Testis (tissue), 3 donors: ENCODE results near the gene TATDN2. TPM values are rescaled to one million over a fixed set of nuclear protein-coding genes. Genes with fewer than 3 reads are reported as not detected.

Experiments used
- DNase-seq: peaks from one replicate; pipeline ENCODE4 v3.0.0-alpha.2; 2019
- H3K27ac ChIP-seq, 2 donors: fragments of 200-600 bp; sonication (generic); one replicate each; pipeline ENCODE4 v1.5.1; 2019
- H3K27me3 ChIP-seq: fragments of 200-600 bp; sonication (generic); one replicate; pipeline ENCODE4 v1.5.1; 2019
- H3K36me3 ChIP-seq: fragments of 200-600 bp; sonication (generic); one replicate; pipeline ENCODE4 v1.5.1; 2017; ENCODE audit warnings: low read depth; ENCODE audit errors: missing control alignments
- H3K4me1 ChIP-seq: fragments of 200-600 bp; sonication (generic); one replicate; pipeline ENCODE4 v1.5.1; 2019
- H3K4me3 ChIP-seq, 2 donors: fragments of 200-600 bp; sonication (generic); one replicate each; pipeline ENCODE4 v1.5.1; 2017 to 2019
- H3K9me3 ChIP-seq: fragments of 200-600 bp; sonication (generic); one replicate; pipeline ENCODE4 v1.5.1; 2017
- POLR2A ChIP-seq: fragments of 450-650 bp; IDR thresholded peaks from one replicate; pipeline ENCODE4 v1.6.1; 2017; ENCODE audit warnings: antibody characterized with exemption, mild to moderate bottlenecking, moderate library complexity
- WGBS, 2 donors: methylation state at CpG; one replicate each; pipeline ENCODE4 v1.1.5; 2018; 5-methylcytosine and 5-hydroxymethylcytosine counted together
- intact Hi-C: fragments of 100-400 bp; cut with DNase I; formaldehyde crosslinking; loops from one replicate; pipeline ENCODE4 v1.15.1; 2023; ENCODE audit warnings: low total_unique reads
- polyA plus RNA-seq: library from polyadenylated mRNA; stranded (reverse); fragments of 350-450 nt; fragmentation: Illumina TruSeq; extraction: RNeasy Lipid Tissue Mini Kit (QIAGEN cat#74804); gene quantifications from one replicate; pipeline ENCODE4 v1.2.3, GENCODE V29; 2014; ENCODE audit warnings: low read depth, low replicate concordance; ENCODE audit not compliant: insufficient read depth
- total RNA-seq, 2 donors: library from RNA; depleted of rRNA; stranded (reverse); fragments of >200 nt; gene quantifications; one replicate each; pipeline ENCODE4 v1.2.3, GENCODE V29; 2016
- TF ChIP-seq, protein P1 (sequence below), 3 experiments: fragments of 450-650 bp in 2 of 3; fragments of 200-600 bp in 1 of 3; sonication (generic) in 1 of 3; IDR thresholded peaks; one replicate each; pipeline ENCODE4 v1.5.1; 2016 to 2019; ENCODE audit warnings: antibody characterized with exemption in 3 of 3, mild to moderate bottlenecking in 2 of 3, moderate library complexity in 1 of 3

Gene TATDN2
- total and polyA plus RNA-seq, 3 donors from 2014 or later, result 19.8 to 24.3 (median 21.3) TPM

DNA sequence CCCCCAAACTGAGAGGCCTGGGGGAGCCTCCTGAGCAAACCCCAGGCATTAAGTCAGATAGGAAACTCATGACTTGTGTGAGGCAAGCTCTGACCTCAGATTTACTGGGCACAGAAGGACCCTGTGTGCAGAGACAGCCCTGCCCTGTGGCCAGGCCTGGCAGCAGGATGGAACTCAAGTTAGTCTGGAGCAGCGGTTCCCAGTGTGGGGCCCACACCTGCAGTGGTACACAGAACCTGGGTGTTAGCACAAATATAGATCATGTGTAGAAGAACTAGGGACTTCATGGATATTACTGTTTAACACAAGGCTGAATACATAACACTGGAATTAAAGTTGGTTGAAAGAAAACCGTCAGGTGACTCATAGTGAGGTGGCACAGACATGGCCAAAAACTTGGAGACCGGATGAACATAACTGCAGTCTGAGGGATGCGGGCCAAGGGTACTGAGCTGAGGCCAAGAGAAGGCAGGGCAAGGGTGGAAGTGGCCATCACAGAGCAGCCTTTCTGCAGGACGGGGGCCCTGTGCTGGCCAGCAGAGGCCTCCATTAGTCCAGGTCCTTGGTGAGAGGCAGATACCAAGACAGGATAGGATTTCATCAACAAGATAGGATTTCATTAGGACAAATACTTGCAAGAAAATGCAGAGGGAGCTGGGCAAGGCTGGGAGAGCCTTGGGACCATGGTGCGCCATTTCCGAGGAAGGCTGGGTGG, 42.7 kb upstream of the TATDN2 start:
- Histone ChIP-seq H3K36me3 (no peaks in the 10 kb centered on the region), H3K27ac (no peak overlapping the region), H3K4me1 (no peaks in the 10 kb centered on the region), H3K4me3 (no peak overlapping the region), H3K9me3 (no peaks in the 10 kb centered on the region), H3K27me3 (no peaks in the 10 kb centered on the region)
- no peak for DNase-seq
- 83 to 84% methylated on average over 7 of the region's 7 CpGs for whole genome bisulfite sequencing, 2 donors
- no peak for TF ChIP-seq POLR2A
- TF ChIP-seq, protein P1, sequence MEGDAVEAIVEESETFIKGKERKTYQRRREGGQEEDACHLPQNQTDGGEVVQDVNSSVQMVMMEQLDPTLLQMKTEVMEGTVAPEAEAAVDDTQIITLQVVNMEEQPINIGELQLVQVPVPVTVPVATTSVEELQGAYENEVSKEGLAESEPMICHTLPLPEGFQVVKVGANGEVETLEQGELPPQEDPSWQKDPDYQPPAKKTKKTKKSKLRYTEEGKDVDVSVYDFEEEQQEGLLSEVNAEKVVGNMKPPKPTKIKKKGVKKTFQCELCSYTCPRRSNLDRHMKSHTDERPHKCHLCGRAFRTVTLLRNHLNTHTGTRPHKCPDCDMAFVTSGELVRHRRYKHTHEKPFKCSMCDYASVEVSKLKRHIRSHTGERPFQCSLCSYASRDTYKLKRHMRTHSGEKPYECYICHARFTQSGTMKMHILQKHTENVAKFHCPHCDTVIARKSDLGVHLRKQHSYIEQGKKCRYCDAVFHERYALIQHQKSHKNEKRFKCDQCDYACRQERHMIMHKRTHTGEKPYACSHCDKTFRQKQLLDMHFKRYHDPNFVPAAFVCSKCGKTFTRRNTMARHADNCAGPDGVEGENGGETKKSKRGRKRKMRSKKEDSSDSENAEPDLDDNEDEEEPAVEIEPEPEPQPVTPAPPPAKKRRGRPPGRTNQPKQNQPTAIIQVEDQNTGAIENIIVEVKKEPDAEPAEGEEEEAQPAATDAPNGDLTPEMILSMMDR (IDR thresholded peaks at IDR 0.05), result no peak
- intact Hi-C loops, result no loop called here

- Histone ChIP-seq H3K4me1 (no peaks in the 10 kb centered on the region), H3K4me3 (no peak overlapping the region), H3K9me3 (no peaks in the 10 kb centered on the region), H3K27ac (no peak overlapping the region), H3K36me3 (no peaks in the 10 kb centered on the region), H3K27me3 (no peaks in the 10 kb centered on the region)
- intact Hi-C loops, result no loop called here
- no peak for DNase-seq
- TF ChIP-seq, protein P1 (IDR thresholded peaks at IDR 0.05), result no peak
- no peak for TF ChIP-seq POLR2A
- 84 to 92% methylated on average over 5 of the region's 5 CpGs for WGBS, 2 donors
Measured at GRCh38 chr3:10206166-10206511, 42.1 kb upstream of the TATDN2 start.

DNA sequence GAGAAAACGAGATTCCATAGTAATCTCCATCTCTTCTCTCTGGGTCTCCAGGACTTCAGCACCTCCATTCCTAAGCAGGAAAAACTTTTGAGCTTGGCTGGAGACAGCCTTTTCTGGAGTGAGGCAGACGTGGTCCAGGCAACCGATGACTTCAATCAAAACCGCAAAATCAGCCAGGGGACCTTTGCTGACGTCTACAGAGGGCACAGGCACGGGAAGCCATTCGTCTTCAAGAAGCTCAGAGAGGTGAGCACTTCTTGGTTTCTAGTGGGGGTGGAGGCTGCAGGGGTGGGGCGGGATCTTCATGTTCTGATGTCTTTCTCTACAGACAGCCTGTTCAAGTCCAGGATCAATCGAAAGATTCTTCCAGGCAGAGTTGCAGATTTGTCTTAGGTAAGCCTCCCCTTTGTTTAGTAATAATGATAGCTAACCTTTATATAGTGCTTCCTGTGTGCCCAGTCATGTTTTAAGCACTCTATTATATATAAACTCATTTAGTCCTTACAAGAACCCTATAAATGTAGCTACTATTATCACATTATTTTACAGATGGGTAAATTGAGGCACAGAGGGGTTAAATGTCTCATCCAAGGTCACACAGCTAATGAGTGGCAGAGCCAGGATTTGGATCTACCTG, 35.0 kb upstream of the TATDN2 start:
- Histone ChIP-seq H3K4me3 (no peak overlapping the region), H3K36me3 (no peaks in the 10 kb centered on the region), H3K27ac (no peak overlapping the region), H3K27me3 (no peaks in the 10 kb centered on the region), H3K9me3 (no peaks in the 10 kb centered on the region), H3K4me1 (no peaks in the 10 kb centered on the region)
- 84 to 87% methylated on average over 9 of the region's 9 CpGs for WGBS, 2 donors
- no peak for TF ChIP-seq POLR2A
- TF ChIP-seq, protein P1 (IDR thresholded peaks at IDR 0.05), result no peak
- intact Hi-C loops, result no loop called here
- DNase-seq, result no peak

DNA sequence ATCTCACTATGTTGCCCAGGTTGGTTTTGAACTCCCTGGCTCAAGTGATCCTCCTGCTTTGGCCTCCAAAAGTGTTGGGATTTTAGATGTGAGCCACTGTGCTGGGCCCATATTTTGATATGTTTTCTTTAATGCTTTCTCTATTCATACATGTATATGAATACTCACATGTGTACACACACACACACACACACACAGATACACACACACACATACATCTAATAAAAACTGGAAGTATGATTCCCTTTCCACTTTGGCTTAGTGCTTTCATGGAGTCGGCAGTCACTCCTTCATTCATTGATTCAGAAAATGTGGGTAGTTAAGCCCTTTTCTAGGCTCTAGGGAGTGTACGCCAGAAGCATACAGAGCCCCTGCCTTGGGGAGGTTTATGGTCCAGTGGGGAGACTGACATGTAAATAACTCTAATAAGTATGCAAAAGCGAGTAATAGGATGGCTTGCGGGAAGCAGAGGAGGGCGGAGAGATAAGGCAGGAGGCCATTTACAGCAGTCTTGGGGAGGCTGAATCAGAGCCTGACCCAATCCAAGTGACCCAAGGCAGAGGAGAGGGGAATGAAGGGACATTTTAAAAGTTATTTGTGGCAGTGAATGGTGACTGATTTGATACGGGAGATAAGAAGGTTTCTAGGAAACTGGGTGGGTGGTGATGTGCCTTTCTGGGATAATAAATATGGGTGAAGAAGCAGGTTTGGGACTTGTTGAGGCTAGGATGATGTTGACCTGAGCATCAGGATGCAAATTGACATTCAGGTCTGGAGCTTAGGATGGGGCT, 32.5 kb upstream of the TATDN2 start:
- no peak for DNase-seq
- TF ChIP-seq POLR2A, result no peak
- TF ChIP-seq, protein P1 (IDR thresholded peaks at IDR 0.05), result no peak
- WGBS, 2 donors, result 81 to 84% methylated on average over 6 of the region's 6 CpGs
- Histone ChIP-seq H3K9me3 (no peaks in the 10 kb centered on the region), H3K4me1 (no peaks in the 10 kb centered on the region), H3K4me3 (no peak overlapping the region), H3K36me3 (no peaks in the 10 kb centered on the region), H3K27me3 (no peaks in the 10 kb centered on the region), H3K27ac (no peak overlapping the region)
- intact Hi-C loops, result no loop called here
